Iris pigment epithelial cell (primary cell): ENCODE measurements around the gene SYNGR4.

Experiments
- DNase-seq: peaks from one replicate; pipeline ENCODE4 v3.0.0-alpha.2; 2011; ENCODE audit warnings: low read depth

The SYNGR4 gene

DNA sequence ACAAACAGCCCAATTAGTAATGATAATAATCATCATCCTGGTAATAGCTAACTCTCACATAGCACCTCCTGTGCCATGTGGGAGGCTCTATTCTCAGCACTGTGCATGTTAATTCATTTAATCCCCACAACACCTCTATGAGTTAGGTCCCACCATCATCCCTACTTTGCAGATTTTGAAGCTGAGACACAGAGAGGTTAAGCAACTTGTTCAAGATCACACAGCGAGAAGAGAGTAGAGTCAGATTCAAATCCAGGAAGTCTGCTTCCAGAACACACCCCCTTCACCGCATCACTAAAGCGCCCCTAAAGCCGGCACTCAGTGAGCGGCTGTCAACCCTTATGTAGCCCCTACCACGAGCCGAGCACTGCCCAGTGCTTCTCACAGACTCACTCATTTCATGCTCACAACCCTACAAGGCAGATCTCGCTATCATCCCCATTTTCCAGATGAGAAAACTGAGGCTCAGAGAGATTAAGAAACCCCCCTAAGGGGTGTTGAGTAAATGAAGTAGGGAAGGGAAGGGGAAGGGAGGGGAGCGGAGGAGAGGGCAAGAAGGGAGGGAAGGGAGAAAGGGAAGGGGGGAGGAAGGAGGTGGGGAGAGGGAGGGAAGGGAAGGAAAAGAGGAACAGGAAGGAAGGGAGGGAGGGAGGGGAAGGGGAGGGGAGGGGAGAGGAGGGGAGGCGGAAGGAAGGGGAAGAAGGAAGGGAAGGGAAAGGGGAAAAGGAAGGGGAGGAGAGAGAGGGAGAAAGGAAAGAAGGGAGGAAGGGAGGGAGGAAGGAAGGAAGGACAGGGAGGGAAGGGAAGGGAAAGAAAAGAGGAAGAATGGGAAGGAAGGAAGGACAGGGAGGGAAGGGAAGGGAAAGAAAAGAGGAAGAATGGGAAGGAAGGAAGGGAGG, 22.4 kb upstream of the SYNGR4 start:
- no peak for DNase-seq

DNA sequence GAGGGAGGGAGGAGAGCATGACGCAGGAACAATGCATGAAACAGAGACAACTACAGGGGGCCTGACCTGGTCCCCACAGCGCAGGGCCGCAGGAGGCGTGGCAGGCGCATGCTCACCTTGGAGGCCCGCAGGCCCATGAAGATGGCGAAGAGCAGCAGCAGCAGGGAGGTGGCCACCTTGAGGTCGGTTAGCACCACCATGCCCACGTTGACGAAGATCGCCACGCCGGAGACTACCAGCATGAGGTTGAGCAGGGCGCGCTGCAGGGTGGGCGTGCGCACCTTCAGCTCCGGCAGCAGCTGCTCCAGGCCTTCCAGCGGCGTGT, 21.8 kb upstream of the SYNGR4 start:
- DNase-seq = no peak

DNA sequence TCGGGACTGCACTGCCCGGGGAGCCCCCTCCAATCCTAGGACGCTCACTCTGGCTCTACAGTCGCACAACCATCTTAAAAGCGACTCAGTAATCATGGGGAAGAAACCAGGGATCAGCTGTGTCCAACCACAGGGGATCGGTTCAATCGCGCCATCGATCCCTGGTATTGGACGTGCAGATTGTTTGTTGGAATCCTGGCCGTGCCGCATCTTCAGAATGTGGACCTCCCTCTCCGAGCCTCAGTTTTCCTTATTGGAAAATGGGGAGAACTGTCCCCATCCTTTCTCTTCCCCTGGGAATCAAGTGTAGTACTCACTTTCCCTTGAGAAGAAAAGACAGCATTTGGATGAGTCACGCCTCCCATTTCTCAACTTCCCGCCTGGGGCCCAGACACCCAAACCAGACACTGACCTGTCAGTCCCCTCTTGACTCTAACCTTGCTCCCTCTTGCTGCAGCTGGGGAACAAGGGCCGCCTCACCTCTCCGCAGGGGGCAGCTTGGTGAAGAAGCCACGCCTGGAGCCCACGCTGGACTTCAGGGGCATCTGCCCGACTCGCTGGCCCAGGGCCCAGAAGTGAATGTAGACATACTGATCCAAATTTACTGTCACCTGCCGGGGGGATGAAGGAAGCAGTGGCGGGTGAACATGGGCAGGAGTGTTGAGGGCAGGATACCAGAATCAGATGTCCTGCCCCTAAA, 21.2 kb upstream of the SYNGR4 start:
- peak; percentile 85 for DNase-seq

DNA sequence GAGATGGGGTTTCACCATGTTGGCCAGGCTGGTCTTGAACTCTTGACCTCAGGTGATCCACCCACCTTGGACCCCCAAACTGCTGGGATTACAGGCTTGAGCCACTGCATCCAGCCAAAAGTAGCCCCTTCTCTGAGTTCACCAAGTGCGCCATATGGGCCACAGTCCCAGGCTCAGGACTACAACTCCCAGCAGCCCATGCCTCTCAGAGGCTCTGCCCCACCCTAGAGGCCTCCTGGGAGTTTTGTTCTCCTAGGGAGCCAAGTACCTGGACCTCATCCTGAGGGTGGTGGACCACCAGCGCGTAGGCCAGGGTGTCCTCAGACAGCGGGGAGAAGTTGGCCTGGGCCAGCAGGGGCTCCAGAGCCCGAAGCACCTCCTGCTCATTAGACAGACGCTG, 19.3 kb upstream of the SYNGR4 start:
- no peak for DNase-seq

DNA sequence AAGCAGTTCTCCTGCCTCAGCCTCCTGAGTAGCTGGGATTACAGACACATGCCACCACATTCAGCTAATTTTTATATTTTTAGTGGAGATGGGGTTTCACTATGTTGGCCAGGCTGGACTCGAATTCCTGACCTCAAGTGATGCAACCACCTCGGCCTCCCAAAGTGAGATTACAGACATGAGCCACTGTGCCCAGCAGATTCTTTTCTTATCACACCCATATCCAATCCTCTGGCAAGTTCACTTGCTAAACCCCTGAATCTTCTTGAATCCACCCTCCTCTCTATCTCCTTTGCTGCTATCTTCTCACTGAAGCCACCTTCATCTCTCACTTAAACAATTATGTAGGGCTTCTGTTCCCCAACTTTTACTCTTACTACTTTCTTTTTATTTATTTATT, 18.0 kb upstream of the SYNGR4 start:
- DNase-seq = peak; percentile 47

DNA sequence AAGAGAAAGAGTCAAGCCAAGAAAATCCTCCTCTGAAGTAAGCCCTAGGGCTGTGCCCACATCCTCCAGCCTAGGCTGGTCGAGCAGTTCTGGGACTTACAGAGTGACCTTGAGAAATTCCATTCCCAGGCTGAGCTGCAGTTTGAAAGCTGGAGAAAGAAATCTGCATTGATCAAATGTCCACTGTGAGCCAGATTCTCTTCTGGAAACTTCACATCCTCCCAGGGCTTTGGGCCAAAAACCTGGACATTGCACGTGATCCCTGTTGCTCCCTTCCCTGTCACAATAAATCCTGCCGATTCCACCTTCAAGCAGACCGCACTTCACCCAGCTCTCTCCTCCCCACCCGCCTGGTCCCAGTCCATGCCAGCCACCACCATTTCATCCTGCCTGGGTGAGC, 16.1 kb upstream of the SYNGR4 start:
- DNase-seq = no peak

DNA sequence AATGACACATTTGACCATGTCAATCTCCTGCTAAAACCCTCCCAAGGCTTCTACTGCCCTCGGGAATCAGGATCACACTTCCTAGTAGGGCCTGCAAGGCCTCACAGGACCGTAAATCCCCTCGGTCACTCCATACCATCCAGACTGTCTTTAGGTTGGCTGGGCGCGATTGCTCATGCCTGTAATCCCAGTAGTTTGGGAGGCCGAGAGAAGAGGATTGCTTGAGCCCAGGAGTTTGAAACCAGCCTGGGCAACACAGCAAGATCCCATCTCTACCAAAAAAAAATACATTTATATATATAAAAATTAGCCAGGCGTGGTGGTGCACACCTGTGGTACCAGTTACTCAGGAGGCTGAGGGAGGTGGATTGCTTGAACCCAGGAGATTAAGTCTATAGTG, 15.4 kb upstream of the SYNGR4 start:
- no peak for DNase-seq

DNA sequence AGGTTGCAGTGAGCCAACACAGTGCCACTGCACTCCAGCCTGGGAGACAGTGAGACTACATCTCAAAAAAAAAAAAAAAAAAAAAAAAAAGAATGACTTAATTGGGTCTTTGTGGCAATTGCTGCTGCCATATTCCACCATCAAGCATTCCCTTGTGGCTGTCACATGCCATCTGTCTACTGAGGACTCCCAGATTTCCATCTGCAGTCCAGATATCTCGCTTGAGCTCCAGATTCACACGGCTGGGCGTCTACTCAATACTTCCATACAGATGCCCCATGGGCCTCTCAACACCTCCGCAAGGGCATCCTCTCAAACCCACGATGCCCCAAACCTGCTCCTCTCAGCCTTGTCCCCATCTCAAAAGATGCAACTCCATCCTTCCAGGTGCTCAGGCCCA, 13.3 kb upstream of the SYNGR4 start:
- no peak for DNase-seq

DNA sequence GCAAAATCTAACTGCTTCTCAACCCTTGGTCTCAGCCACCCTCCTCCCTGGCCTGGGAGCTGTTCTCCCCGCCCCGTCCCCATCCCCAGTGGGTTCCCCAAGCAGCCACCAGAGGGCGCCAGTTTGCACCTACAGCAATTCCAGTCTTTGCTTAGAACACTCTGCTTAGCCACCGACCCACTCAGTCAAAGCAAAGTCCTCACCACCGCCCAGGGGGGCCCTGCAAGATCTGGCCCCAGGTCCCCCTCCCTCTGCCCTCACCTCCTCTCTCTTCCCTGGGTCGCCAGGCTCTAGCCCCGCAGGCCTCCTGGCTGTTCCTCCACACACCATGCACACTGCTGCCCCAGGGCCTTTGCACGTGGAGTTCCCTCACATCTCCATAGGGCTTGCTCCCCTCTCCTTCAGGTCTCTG, 12.8 kb upstream of the SYNGR4 start:
- peak; percentile 56 for DNase-seq

DNA sequence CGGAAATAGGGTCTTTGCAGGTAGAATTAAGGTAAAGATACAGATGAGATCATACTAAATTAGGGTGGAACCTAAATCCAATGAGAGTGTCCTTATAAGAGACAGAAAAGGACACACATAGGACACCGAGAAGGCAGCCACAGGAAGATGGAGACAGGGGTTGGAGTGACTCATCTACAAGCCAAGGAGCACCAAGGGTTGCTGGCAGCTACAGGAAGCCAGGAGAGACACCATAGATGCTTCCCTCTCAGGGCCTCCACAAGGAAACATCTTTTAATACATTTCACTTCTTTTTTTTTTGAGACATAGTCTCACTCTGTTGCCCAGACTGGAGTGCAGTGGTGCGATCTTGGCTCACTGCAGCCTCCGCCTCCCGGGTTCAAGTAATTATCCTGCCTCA, 10.5 kb upstream of the SYNGR4 start:
- no peak for DNase-seq

DNA sequence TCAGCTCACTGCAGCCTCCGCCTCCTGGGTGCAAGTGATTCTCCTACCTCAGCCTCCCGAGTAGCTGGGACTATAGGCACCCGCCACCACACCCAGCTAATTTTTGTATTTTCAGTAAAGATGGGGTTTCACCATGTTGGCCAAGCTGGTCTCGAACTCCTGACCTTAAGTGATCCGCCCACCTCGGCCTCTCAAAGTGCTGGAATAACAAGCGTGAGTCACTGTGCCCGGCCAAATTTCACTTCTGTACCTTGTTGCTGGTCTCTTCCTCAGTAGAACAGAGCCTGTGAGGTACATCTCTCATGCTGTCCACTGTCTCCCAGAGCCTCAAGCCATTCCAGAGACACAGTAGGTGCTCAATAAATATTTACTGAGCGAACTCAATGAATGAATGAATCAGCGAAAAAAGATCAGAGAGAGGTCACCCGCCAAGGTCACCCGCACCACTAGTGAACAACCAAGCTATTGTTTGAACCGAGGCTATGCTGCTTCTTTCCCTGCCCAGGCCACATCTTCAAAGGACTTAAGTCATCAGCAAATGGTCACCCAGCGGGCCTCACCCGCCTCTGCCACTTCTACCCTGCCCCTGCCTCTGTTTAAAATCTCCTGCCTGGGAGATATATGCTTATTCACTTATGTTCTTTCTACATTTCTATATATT, 9.7 kb upstream of the SYNGR4 start:
- DNase-seq = peak; percentile 23

DNA sequence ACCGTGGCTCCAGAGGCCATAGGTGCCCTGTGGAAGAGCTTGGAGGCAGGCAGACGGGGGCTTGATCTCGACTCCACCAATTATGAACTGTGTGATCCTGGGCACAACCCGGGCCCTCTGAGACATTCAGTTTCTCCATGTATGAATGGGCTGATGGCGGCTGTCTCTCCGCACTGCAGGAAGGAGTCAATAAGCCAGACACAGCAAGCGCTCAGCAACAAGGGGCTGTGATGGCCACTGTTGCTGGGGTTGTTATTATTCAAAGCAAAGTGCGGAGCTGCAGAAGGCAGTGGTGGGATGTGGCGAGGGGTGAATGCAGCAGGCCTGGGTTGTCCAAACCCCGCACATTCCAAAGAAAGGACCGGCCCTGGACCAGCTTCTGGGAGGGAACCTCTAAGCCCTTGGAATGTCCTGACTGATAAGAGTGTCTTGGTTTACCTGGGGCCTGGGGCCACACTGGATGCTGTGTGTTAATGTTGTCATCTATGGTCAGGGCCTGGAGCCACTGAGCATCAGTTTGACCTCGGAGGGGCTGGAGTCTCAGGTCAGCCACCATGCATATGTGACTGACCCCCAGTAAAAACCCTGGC, 8.7 kb upstream of the SYNGR4 start:
- DNase-seq = no peak

DNA sequence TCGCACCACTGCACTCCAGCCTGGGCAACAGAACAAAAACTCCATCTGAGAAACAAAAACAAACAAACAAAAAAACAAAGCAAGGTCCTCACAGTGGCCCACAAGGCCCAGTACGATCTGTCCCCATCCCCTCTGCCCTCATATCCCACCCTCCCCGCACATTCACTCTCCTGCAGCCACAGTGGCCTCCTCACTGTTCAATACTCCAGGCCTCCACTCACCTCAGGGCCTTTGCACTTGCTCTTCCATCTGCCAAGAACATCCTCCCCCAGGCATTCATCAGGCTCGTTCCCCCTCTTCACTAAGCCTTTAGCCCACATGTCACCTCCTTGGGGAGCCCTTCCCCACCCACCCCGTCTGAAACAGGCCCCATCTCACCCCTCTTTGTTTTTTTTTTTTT, 5.0 kb upstream of the SYNGR4 start:
- no peak for DNase-seq

DNA sequence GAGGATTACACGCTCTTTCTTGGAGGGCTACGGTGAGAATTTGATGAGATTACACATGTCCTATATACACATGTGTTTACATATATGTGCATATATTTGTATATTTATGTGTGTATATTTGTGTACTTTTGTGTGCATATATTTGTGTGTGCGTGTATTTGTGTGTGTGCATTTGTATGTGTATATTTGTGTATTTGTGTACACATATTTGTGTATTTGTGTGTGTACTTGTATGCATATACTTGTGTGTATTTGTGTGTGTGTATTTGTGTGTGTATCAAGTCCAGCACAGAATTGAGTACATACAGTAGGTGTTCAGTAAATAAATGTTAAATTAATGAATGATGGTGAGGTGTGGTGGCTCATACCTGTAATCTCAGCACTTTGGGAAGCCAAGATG, 2.3 kb upstream of the SYNGR4 start:
- no peak for DNase-seq

DNA sequence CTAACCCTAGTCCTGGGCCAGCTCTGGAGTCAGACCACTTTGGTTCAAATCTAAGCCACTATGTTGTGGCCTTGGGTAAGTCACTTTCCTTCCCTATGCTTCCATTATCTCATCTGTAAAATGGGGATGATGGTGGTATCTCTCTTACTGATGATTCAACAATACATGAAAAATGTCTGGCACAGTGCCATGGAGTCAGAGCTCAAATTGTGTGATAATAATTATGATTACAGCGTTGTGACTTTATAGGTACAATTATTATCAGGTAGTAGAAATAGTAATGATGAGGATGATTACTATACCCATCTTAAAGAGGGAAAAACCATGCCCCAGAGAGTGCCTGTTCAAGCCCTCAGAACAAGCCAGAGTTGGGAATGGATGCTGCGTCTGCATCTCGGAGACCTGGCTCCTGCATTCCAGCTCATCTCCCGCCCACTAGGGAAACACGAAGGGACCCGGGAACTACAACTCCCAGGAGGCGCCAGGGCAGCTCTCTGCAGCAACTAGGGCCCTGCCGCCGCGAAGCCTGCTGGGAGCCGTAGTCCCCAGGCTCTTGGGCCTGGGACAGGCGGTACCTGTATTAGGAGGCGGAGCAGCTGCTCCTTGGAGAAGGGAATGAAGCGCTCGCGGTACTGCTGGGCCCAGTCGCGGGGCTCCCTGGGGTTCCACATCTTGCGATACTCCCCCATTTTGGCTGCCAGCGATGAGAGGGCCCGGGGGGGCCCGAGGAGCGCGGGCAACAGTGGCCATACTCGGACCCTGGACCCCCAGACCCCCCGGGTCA, 1.3 kb upstream of the SYNGR4 start:
- peak; percentile 97 for DNase-seq

DNA sequence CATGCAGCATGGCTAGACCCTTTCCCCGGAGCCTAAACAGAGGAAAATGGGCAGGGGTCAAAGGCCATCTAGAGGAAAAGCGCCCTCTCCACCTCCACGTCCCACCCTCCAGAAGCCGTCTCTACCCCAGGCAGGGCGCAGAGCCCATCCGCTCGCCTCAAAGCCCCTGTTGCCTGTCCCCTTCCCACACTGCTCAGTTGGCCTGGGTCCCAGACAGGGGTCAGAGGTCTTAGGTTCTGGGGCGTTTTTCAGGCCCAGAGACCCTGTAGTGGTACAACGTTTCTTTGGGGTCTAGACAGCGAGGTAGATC, 712 bp upstream of the SYNGR4 start:
- no peak for DNase-seq

DNA sequence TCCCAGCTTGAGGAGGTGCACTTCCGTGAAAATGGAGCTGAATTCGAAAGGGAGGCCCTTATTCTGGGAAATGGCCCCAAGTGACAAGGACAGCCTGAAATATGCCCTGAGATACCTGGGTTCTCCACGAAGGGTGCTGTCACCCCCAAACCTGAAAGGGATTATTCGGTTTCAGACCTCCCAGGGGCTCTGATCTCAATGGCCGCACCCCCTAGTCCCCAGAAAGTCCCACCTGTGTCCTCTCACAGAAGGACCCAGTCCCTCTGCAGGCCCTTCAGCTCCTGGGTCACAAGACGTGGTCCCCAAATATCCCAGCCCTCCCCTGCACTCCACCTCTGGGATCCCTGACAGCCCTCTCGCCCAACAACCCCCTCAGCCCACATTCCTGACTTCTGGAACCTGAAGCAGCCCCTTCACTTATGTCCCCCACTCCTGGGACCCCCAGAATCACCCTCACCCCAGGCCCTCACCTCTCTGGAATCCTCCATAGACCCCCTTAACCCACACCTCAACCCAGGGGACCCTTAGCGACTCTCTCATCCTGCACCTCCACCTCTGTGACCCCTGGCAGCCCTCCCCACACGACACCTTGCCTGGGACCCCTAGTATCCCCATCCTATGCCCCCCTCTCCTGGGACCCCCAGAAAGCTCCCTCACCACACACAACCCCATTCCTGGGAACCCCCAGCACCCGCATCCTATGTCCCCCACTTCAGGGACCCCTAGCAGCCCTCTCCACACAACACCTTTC, 606 bp downstream of the SYNGR4 start:
- no peak for DNase-seq

DNA sequence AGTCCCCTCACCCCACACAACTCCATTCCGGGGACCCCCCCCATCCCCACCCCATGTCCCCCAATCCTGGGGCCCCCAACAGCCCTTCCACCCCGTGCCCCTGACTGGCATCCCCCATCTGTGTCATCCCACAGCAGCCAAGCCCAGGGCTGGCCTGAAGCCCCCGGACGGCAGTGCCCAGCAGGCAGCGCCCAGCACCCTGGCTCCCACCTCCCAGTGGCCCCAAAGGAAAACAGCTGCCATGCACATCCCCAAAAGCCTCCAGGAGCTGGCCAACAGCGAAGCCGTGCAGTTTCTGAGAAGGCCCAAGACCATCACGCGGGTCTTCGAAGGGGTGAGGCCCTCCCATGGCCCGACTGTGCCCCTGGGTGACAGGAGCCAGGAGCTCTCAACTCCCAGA, 1.4 kb downstream of the SYNGR4 start:
- no peak for DNase-seq

DNA sequence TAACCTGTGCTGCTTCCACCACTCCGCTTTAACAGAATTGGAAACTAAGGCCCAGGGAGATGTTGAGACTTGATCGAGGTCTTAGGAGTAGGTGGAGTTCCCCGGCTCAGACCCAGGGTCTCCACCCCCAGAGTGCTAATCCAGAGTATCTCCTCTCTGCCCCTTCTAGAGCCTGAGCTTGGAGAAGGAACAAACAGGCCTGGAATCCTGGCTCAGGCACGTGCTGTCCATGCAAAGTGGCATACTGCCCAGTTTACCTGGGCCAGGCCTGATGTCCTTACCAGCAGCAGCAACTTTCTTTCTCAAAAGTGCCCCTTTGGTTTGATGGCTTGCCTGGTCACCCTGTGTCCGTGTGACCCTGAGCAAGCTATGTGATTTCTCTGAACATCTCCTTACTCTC, 3.7 kb downstream of the SYNGR4 start:
- no peak for DNase-seq

DNA sequence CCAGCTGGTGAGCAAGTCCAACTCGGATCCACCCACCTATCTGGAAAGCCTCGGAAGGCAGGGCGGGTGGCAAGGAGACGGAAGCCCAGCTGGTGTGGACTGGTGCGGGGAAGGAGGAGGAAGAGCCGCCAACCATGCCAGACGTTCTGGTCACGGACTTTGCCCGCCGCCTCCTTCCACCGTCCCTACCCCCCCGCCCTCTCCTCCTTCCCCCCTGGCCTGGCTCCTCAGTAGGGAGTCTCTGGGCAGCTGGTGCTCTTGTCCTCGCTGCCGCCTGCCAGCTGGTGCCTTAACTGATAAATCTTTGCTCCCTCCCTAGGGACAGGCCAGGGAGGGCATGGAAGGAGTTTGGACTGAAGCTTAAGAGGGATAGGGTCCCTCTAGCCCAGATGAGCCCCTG, 4.8 kb downstream of the SYNGR4 start:
- DNase-seq = no peak

DNA sequence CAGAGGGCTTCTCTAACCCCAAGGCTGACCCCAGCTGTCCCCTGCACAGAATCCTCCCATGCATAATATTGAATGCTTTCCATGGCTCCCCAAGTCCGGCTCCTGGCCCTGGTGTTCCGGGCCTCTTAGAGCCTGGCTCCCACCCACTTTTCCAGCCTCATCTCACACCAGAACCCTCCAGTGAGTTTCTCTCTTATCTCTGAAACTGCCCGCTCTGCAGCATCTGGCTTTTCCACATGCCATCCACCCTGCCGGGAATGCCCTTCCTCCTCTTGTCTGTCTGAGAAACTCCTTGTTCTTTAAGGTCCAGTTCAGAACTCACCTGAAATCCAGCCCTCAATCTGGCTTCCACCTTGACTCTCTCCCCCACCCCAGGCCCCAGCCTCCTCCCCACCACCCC, 6.8 kb downstream of the SYNGR4 start:
- DNase-seq = no peak

DNA sequence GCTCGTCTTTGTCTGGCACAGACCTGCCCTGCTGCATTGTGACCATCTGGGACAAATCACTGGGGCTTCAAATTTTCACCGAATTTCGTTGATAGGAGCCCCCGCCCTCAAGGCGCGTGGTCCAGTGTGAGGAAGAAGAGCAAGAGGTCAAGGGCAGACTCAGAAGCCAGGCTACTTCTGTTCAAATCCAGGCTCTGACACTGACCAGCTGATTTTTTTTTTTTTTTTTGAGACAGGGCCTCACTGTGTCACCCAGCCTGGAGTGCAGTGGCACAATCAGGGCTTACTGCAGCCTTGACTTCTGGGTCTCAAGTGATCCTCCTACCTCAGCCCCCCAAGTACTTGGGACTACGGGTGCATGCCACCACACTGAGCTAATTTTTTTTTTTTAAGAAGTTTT, 7.2 kb downstream of the SYNGR4 start:
- DNase-seq = no peak
